ENCODE results near the gene RGS6. TPM values are rescaled to one million over a fixed set of nuclear protein-coding genes. Genes with fewer than 3 reads are reported as not detected.

Gene RGS6
- total and polyA plus RNA-seq, 2 experiments from 2014 or later = not detected

- H3F3A ChIP-seq (ENCODE audit: insufficient read depth) = no peaks in the 10 kb centered on the region
- no peak for DNase-seq
- WGBS, 2 experiments (ENCODE audit: low coverage in 1 of 2, low lambda C conversion rate in 2 of 2, missing lambda C conversion rate in 2 of 2) = 27 to 36% methylated on average over 4 of the region's 4 CpGs
- no peak for TF ChIP-seq EZH2phosphoT487 (IDR thresholded peaks at IDR 0.05; ENCODE audit: insufficient read depth, low read depth)
- no peak for TF ChIP-seq EZH2 (IDR thresholded peaks at IDR 0.05; ENCODE audit: insufficient read depth, poor library complexity, severe bottlenecking)
- H3K79me2 ChIP-seq (ENCODE audit: insufficient read depth) = no peaks in the 10 kb centered on the region
- H3K27ac ChIP-seq = no peak overlapping the region
- H3K9me3 ChIP-seq (ENCODE audit: low read depth) = no peaks in the 10 kb centered on the region
- in situ Hi-C loops (cut with MboI) = no loop called here
- H3K9ac ChIP-seq = no peak overlapping the region
- no peak overlapping the region for H3K4me2 ChIP-seq (ENCODE audit: unreplicated experiment)
- H4K20me1 ChIP-seq (ENCODE audit: insufficient read depth) = no peaks in the 10 kb centered on the region
- H3K9me2 ChIP-seq (ENCODE audit: insufficient read depth) = no peaks in the 10 kb centered on the region
- no peaks in the 10 kb centered on the region for H3K4me1 ChIP-seq (ENCODE audit: insufficient read depth)
- peaks cover 49% of the 10 kb centered on the region for H3K27me3 ChIP-seq (replicated peaks; ENCODE audit: insufficient read depth)
- no peak overlapping the region for H2AFZ ChIP-seq
- no peak overlapping the region for H3K4me3 ChIP-seq
- no peaks in the 10 kb centered on the region for H3K36me3 ChIP-seq (ENCODE audit: low read depth)
These were observed 507.5 kb downstream of the RGS6 start for GRCh38 chr14:72439707-72440106.

- WGBS, 2 experiments (ENCODE audit: low coverage in 1 of 2, low lambda C conversion rate in 2 of 2, missing lambda C conversion rate in 2 of 2) = 42 to 44% methylated on average over 2 of the region's 2 CpGs
- no peaks in the 10 kb centered on the region for H3K79me2 ChIP-seq (ENCODE audit: insufficient read depth)
- H2AFZ ChIP-seq = no peak overlapping the region
- no peak for TF ChIP-seq EZH2 (IDR thresholded peaks at IDR 0.05; ENCODE audit: insufficient read depth, poor library complexity, severe bottlenecking)
- TF ChIP-seq EZH2phosphoT487 (IDR thresholded peaks at IDR 0.05; ENCODE audit: insufficient read depth, low read depth) = no peak
- H3K9me3 ChIP-seq (ENCODE audit: low read depth) = no peaks in the 10 kb centered on the region
- no peaks in the 10 kb centered on the region for H3K36me3 ChIP-seq (ENCODE audit: low read depth)
- no peaks in the 10 kb centered on the region for H4K20me1 ChIP-seq (ENCODE audit: insufficient read depth)
- no peaks in the 10 kb centered on the region for H3F3A ChIP-seq (ENCODE audit: insufficient read depth)
- no peak overlapping the region for H3K4me3 ChIP-seq
- H3K4me2 ChIP-seq (ENCODE audit: unreplicated experiment) = no peak overlapping the region
- DNase-seq = no peak
- H3K9ac ChIP-seq = no peak overlapping the region
- H3K9me2 ChIP-seq (ENCODE audit: insufficient read depth) = no peaks in the 10 kb centered on the region
- no peak overlapping the region for H3K27ac ChIP-seq
- peaks cover 28% of the 10 kb centered on the region for H3K27me3 ChIP-seq (replicated peaks; ENCODE audit: insufficient read depth)
- in situ Hi-C loops (cut with MboI) = no loop called here
- no peaks in the 10 kb centered on the region for H3K4me1 ChIP-seq (ENCODE audit: insufficient read depth)
These were observed 511.0 kb downstream of the RGS6 start for GRCh38 chr14:72443256-72443655.

GRCh38 chr14:72443991-72444441 is 511.8 kb downstream of the RGS6 start:
- no peak overlapping the region for H2AFZ ChIP-seq

DNA sequence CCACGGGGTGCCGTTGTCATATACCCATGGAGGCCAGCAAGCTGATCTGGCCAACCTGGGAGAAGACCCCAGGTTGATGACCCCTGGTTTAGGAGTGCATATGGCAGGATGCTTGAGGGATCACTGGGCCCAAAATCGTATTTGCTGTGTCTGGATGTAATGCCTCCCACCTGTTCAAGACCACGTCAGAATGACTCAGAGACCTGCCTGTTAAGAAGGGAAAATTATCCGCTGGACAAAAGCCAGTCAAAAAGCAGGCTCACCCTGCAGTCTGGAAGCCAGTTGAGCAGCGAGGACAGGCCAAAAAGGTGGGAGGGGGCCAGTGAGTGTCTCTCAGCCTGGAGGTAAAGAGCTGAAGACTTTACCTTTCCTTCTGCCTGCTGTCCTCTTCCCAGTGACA is 512.5 kb downstream of the RGS6 start:
- WGBS, 2 experiments (ENCODE audit: low coverage in 1 of 2, low lambda C conversion rate in 2 of 2, missing lambda C conversion rate in 2 of 2) = 49 to 52% methylated on average over 6 of the region's 6 CpGs

More at GRCh38 chr14:72443991-72444441, 511.8 kb downstream of the RGS6 start:
- Histone ChIP-seq H4K20me1 (ENCODE audit: insufficient read depth) (no peaks in the 10 kb centered on the region), H3K9me2 (ENCODE audit: insufficient read depth) (no peaks in the 10 kb centered on the region), H3K9ac (no peak overlapping the region), H3F3A (ENCODE audit: insufficient read depth) (no peaks in the 10 kb centered on the region), H3K27me3 (replicated peaks; ENCODE audit: insufficient read depth) (peaks cover 21% of the 10 kb centered on the region), H3K9me3 (ENCODE audit: low read depth) (no peaks in the 10 kb centered on the region), H3K79me2 (ENCODE audit: insufficient read depth) (no peaks in the 10 kb centered on the region), H3K4me1 (ENCODE audit: insufficient read depth) (no peaks in the 10 kb centered on the region), H3K27ac (no peak overlapping the region), H3K36me3 (ENCODE audit: low read depth) (no peaks in the 10 kb centered on the region), H3K4me3 (no peak overlapping the region), H3K4me2 (ENCODE audit: unreplicated experiment) (no peak overlapping the region)
- DNase-seq = no peak
- TF ChIP-seq EZH2phosphoT487 (IDR thresholded peaks at IDR 0.05; ENCODE audit: insufficient read depth, low read depth) = no peak
- TF ChIP-seq EZH2 (IDR thresholded peaks at IDR 0.05; ENCODE audit: insufficient read depth, poor library complexity, severe bottlenecking) = no peak
- in situ Hi-C loops (cut with MboI) = no loop called here
- 34 to 40% methylated on average over 8 of the region's 8 CpGs for whole genome bisulfite sequencing, 2 experiments (ENCODE audit: low coverage in 1 of 2, low lambda C conversion rate in 2 of 2, missing lambda C conversion rate in 2 of 2)

DNA sequence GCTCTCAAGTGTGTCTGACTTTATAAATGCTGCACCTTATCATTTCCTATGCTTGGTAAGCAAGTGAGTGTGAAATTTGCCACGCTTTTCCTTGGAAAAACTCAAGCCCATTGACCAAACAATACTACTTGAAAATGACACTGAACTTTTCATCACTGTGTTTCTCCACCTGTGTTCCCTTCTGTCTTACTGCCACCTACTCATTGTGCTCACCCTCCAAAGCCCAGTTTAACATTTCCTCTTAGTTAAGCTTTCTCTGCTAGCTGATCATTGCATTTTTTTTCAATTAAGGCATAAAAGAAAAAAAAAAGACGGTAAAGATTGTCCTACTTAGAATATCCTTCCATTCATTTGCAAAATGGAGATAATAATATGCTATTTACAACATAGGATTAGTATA is 516.0 kb downstream of the RGS6 start:
- Histone ChIP-seq H3K9ac (no peak overlapping the region), H3K36me3 (ENCODE audit: low read depth) (no peaks in the 10 kb centered on the region), H3K4me2 (ENCODE audit: unreplicated experiment) (no peak overlapping the region), H2AFZ (no peak overlapping the region), H3K9me3 (ENCODE audit: low read depth) (no peaks in the 10 kb centered on the region), H4K20me1 (ENCODE audit: insufficient read depth) (no peaks in the 10 kb centered on the region), H3K4me3 (no peak overlapping the region), H3K27ac (no peak overlapping the region), H3K79me2 (ENCODE audit: insufficient read depth) (no peaks in the 10 kb centered on the region), H3K27me3 (replicated peaks; ENCODE audit: insufficient read depth) (peaks cover 21% of the 10 kb centered on the region), H3F3A (ENCODE audit: insufficient read depth) (no peaks in the 10 kb centered on the region), H3K4me1 (ENCODE audit: insufficient read depth) (no peaks in the 10 kb centered on the region; the same call in 1 of the 2 replicates), H3K9me2 (ENCODE audit: insufficient read depth) (no peaks in the 10 kb centered on the region)
- DNase-seq = no peak
- in situ Hi-C loops (cut with MboI) = no loop called here
- WGBS, 2 experiments (ENCODE audit: low coverage in 1 of 2, low lambda C conversion rate in 2 of 2, missing lambda C conversion rate in 2 of 2) = 28 to 37% methylated on average over 2 of the region's 2 CpGs
- no peak for TF ChIP-seq EZH2phosphoT487 (IDR thresholded peaks at IDR 0.05; ENCODE audit: insufficient read depth, low read depth)
- TF ChIP-seq EZH2 (IDR thresholded peaks at IDR 0.05; ENCODE audit: insufficient read depth, poor library complexity, severe bottlenecking) = no peak

More for the DNA sequence above, 512.5 kb downstream of the RGS6 start:
- in situ Hi-C loops (cut with MboI) = no loop called here
- DNase-seq = no peak
- H3K4me2 ChIP-seq (ENCODE audit: unreplicated experiment) = no peak overlapping the region
- H3K9me2 ChIP-seq (ENCODE audit: insufficient read depth) = no peaks in the 10 kb centered on the region
- H3K9me3 ChIP-seq (ENCODE audit: low read depth) = no peaks in the 10 kb centered on the region
- H2AFZ ChIP-seq = no peak overlapping the region
- no peaks in the 10 kb centered on the region for H3F3A ChIP-seq (ENCODE audit: insufficient read depth)
- H3K4me3 ChIP-seq = no peak overlapping the region
- TF ChIP-seq EZH2 (IDR thresholded peaks at IDR 0.05; ENCODE audit: insufficient read depth, poor library complexity, severe bottlenecking) (no peak), EZH2phosphoT487 (IDR thresholded peaks at IDR 0.05; ENCODE audit: insufficient read depth, low read depth) (no peak)
- peaks cover 16% of the 10 kb centered on the region for H3K27me3 ChIP-seq (replicated peaks; ENCODE audit: insufficient read depth)
- H3K9ac ChIP-seq = no peak overlapping the region
- no peaks in the 10 kb centered on the region for H3K36me3 ChIP-seq (ENCODE audit: low read depth)
- H4K20me1 ChIP-seq (ENCODE audit: insufficient read depth) = no peaks in the 10 kb centered on the region
- H3K27ac ChIP-seq = no peak overlapping the region
- no peaks in the 10 kb centered on the region for H3K79me2 ChIP-seq (ENCODE audit: insufficient read depth)
- no peaks in the 10 kb centered on the region for H3K4me1 ChIP-seq (ENCODE audit: insufficient read depth)
